ENCODE measurements around the gene PTH. TPM values are rescaled to one million over a fixed set of nuclear protein-coding genes. Genes with fewer than 3 reads are reported as not detected.

Gene PTH
- total and polyA plus RNA-seq, 2 of the 8 experiments (the other 6 are each of a cell fraction or from before 2014, with no cell fraction given), result not detected

- no peak for TF ChIP-seq SIRT6 (IDR thresholded peaks at IDR 0.05; ENCODE audit: low read length)
- peak in 1 of 2 experiments; percentile 62; a peak in 2 of 4 replicates for TF ChIP-seq SIN3A (conservative IDR thresholded peaks at IDR 0.05 in 1 of 2, IDR thresholded peaks at IDR 0.05 in 1 of 2; ENCODE audit: low read depth in 1 of 2, low read length in 2 of 2)
Measured at GRCh38 chr11:13487661-13488030, 8.2 kb downstream of the PTH start (continued).

Data from H1 (cell line).